SJCRH30 (cell line): Measurements from ENCODE around the gene KAZALD1. TPM values are rescaled to one million over a fixed set of nuclear protein-coding genes. Genes with fewer than 3 reads are reported as not detected.
A peak's percentile ranks its signal among the peaks of the same experiment; 100 is the strongest.

Experiments used
- DNase-seq, 2 experiments: peaks; one replicate each; pipeline ENCODE4 v3.0.0-alpha.2; 2015 to 2020
- H3K27ac ChIP-seq: fragments of 250-450 bp; sonication (Bioruptor Pico); 2 replicates; pipeline ENCODE4 v1.5.1; 2020; ENCODE audit warnings: mild to moderate bottlenecking, moderate library complexity
- H3K27me3 ChIP-seq: fragments of 250-450 bp; sonication (Bioruptor Pico); 2 replicates; pipeline ENCODE4 v1.5.1; 2020; ENCODE audit warnings: mild to moderate bottlenecking, moderate library complexity
- H3K36me3 ChIP-seq: fragments of 250-450 bp; sonication (Bioruptor Pico); 2 replicates; pipeline ENCODE4 v1.5.1; 2020; ENCODE audit warnings: mild to moderate bottlenecking, moderate library complexity
- H3K4me1 ChIP-seq: fragments of 250-450 bp; sonication (Bioruptor Pico); 2 replicates; pipeline ENCODE4 v1.5.1; 2020; ENCODE audit warnings: mild to moderate bottlenecking, moderate library complexity
- H3K4me3 ChIP-seq: fragments of 250-450 bp; sonication (Bioruptor Pico); 2 replicates; pipeline ENCODE4 v1.5.1; 2020; ENCODE audit warnings: mild to moderate bottlenecking, moderate library complexity
- H3K9me3 ChIP-seq: fragments of 250-450 bp; sonication (Bioruptor Pico); replicated peaks from 2 replicates; pipeline ENCODE4 v1.5.1; 2020; ENCODE audit warnings: mild to moderate bottlenecking, moderate library complexity
- total RNA-seq: library from RNA; depleted of rRNA; stranded (reverse); fragments of >200 nt; shearing (Covaris generic); gene quantifications from 2 replicates; pipeline ENCODE4 v1.2.3, GENCODE V29; 2014; rRNA removed

Gene KAZALD1
- total RNA-seq, result 55.7 and 58.1 TPM in 2 replicates

GRCh38 chr10:101061624-101062231 lies at the start of gene KAZALD1:
KAZALD1 (plus strand) TSS chr10:101061989; CDS start chr10:101062593, 604 bp downstream.
- H3K4me3 ChIP-seq, result peak within 1 kb of the TSS; percentile 95
- peak within 1 kb of the TSS; percentile 99 for H3K27ac ChIP-seq
- peaks cover 19% of the 10 kb centered on the region for H3K4me1 ChIP-seq
- no peaks in the 10 kb centered on the region for H3K9me3 ChIP-seq
- DNase-seq, result peak; percentile 91 to 92
- no peaks in the 10 kb centered on the region for H3K36me3 ChIP-seq
- no peaks in the 10 kb centered on the region for H3K27me3 ChIP-seq

- peak; percentile 96 to 99 for DNase-seq
- Histone ChIP-seq H3K4me1 (peaks cover 40% of the 10 kb centered on the region), H3K27me3 (no peaks in the 10 kb centered on the region), H3K36me3 (peaks cover 4% of the 10 kb centered on the region), H3K9me3 (no peaks in the 10 kb centered on the region), H3K4me3 (no peak overlapping the region), H3K27ac (no peak overlapping the region)
These were observed 49.0 kb upstream of the KAZALD1 start for GRCh38 chr10:101012525-101013364.

- Histone ChIP-seq H3K4me1 (peaks cover 39% of the 10 kb centered on the region), H3K4me3 (no peak overlapping the region), H3K27me3 (no peaks in the 10 kb centered on the region), H3K9me3 (no peaks in the 10 kb centered on the region), H3K36me3 (no peaks in the 10 kb centered on the region), H3K27ac (no peak overlapping the region)
- no peak for DNase-seq
These were observed 48.4 kb upstream of the KAZALD1 start for GRCh38 chr10:101013365-101013825.

GRCh38 chr10:101014230-101014884 lies 47.4 kb upstream of the KAZALD1 start:
- Histone ChIP-seq H3K36me3 (no peaks in the 10 kb centered on the region), H3K27me3 (no peaks in the 10 kb centered on the region), H3K4me3 (no peak overlapping the region), H3K9me3 (no peaks in the 10 kb centered on the region), H3K27ac (no peak overlapping the region), H3K4me1 (peaks cover 34% of the 10 kb centered on the region)
- peak; percentile 86 to 94 for DNase-seq

- Histone ChIP-seq H3K9me3 (no peaks in the 10 kb centered on the region), H3K36me3 (no peaks in the 10 kb centered on the region), H3K4me3 (no peak overlapping the region), H3K4me1 (peaks cover 34% of the 10 kb centered on the region), H3K27me3 (no peaks in the 10 kb centered on the region), H3K27ac (no peak overlapping the region)
- DNase-seq, result peak in 1 of 2 experiments; percentile 42
These were observed 46.7 kb upstream of the KAZALD1 start for GRCh38 chr10:101014966-101015581.

- Histone ChIP-seq H3K27me3 (no peaks in the 10 kb centered on the region), H3K4me3 (no peak overlapping the region), H3K36me3 (no peaks in the 10 kb centered on the region), H3K9me3 (no peaks in the 10 kb centered on the region), H3K27ac (no peak overlapping the region), H3K4me1 (peaks cover 34% of the 10 kb centered on the region)
- DNase-seq, result no peak
These were observed 46.2 kb upstream of the KAZALD1 start for GRCh38 chr10:101015582-101015973.

- DNase-seq, result no peak
- no peaks in the 10 kb centered on the region for H3K9me3 ChIP-seq
- H3K27me3 ChIP-seq, result no peaks in the 10 kb centered on the region
- H3K27ac ChIP-seq, result no peak overlapping the region
- no peak overlapping the region for H3K4me3 ChIP-seq
- H3K36me3 ChIP-seq, result no peaks in the 10 kb centered on the region
- peaks cover 34% of the 10 kb centered on the region for H3K4me1 ChIP-seq
These were observed 45.0 kb upstream of the KAZALD1 start for GRCh38 chr10:101016814-101017213.

- Histone ChIP-seq H3K9me3 (no peaks in the 10 kb centered on the region), H3K27me3 (no peaks in the 10 kb centered on the region), H3K27ac (peak overlapping the region; percentile 14; the same call in 1 of the 2 replicates), H3K36me3 (no peaks in the 10 kb centered on the region), H3K4me3 (peak overlapping the region; percentile 54), H3K4me1 (peaks cover 23% of the 10 kb centered on the region)
- peak; percentile 52 to 72 for DNase-seq
These were observed 43.6 kb upstream of the KAZALD1 start for GRCh38 chr10:101018118-101018599.

- H3K4me3 ChIP-seq, result peak overlapping the region; percentile 54
- peaks cover 20% of the 10 kb centered on the region for H3K4me1 ChIP-seq
- DNase-seq, result peak; percentile 98
- no peaks in the 10 kb centered on the region for H3K9me3 ChIP-seq
- no peaks in the 10 kb centered on the region for H3K36me3 ChIP-seq
- H3K27me3 ChIP-seq, result no peaks in the 10 kb centered on the region
- H3K27ac ChIP-seq, result peak overlapping the region; percentile 14; the same call in 1 of the 2 replicates
These were observed 43.0 kb upstream of the KAZALD1 start for GRCh38 chr10:101018600-101019439.

- Histone ChIP-seq H3K36me3 (no peaks in the 10 kb centered on the region), H3K9me3 (no peaks in the 10 kb centered on the region), H3K4me1 (peaks cover 17% of the 10 kb centered on the region), H3K27me3 (no peaks in the 10 kb centered on the region), H3K4me3 (peak overlapping the region; percentile 54), H3K27ac (no peak overlapping the region)
- DNase-seq, result no peak
These were observed 42.4 kb upstream of the KAZALD1 start for GRCh38 chr10:101019440-101019703.

- Histone ChIP-seq H3K36me3 (no peaks in the 10 kb centered on the region), H3K4me1 (peaks cover 9% of the 10 kb centered on the region), H3K27me3 (no peaks in the 10 kb centered on the region), H3K4me3 (no peak overlapping the region), H3K27ac (no peak overlapping the region), H3K9me3 (no peaks in the 10 kb centered on the region)
- no peak for DNase-seq
These were observed 41.2 kb upstream of the KAZALD1 start for GRCh38 chr10:101020427-101021075.

- H3K4me3 ChIP-seq, result no peak overlapping the region
- H3K9me3 ChIP-seq, result no peaks in the 10 kb centered on the region
- no peak for DNase-seq
- no peak overlapping the region for H3K27ac ChIP-seq
- no peaks in the 10 kb centered on the region for H3K36me3 ChIP-seq
- H3K27me3 ChIP-seq, result no peaks in the 10 kb centered on the region
- peaks cover 9% of the 10 kb centered on the region for H3K4me1 ChIP-seq
These were observed 40.5 kb upstream of the KAZALD1 start for GRCh38 chr10:101021239-101021638.

- Histone ChIP-seq H3K27ac (no peak overlapping the region), H3K27me3 (no peaks in the 10 kb centered on the region), H3K4me1 (peaks cover 13% of the 10 kb centered on the region), H3K36me3 (no peaks in the 10 kb centered on the region), H3K4me3 (no peak overlapping the region), H3K9me3 (no peaks in the 10 kb centered on the region)
- no peak for DNase-seq
These were observed 40.0 kb upstream of the KAZALD1 start for GRCh38 chr10:101021692-101022251.
